Karpas-422 (cell line): ENCODE data around the gene RAD51B. TPM values are rescaled to one million over a fixed set of nuclear protein-coding genes. Genes with fewer than 3 reads are reported as not detected.

ENCODE experiments used
- DNase-seq: peaks from one replicate; pipeline ENCODE4 v3.0.0-alpha.2; 2015
- H2AFZ ChIP-seq: fragments of 200-600 bp; sonication (generic); 2 replicates; pipeline ENCODE4 v1.6.1; 2014; ENCODE audit warnings: antibody characterized with exemption, low read length, mixed read lengths
- H3K27ac ChIP-seq: fragments of 200-600 bp; sonication (generic); 2 replicates; pipeline ENCODE4 v1.5.1; 2014; ENCODE audit warnings: mild to moderate bottlenecking, low read length, moderate library complexity
- H3K27me3 ChIP-seq: fragments of 200-600 bp; sonication (generic); 2 replicates; pipeline ENCODE4 v1.6.1; 2014; ENCODE audit warnings: low read length, mixed read lengths
- H3K36me3 ChIP-seq: fragments of 200-600 bp; sonication (generic); 2 replicates; pipeline ENCODE4 v1.6.1; 2014; ENCODE audit warnings: low read length, mixed read lengths; ENCODE audit not compliant: insufficient read depth
- H3K4me1 ChIP-seq: fragments of 200-600 bp; sonication (generic); 2 replicates; pipeline ENCODE4 v1.6.1; 2014; ENCODE audit warnings: mild to moderate bottlenecking, low read length, mixed read lengths
- H3K4me2 ChIP-seq: fragments of 200-600 bp; sonication (generic); 2 replicates; pipeline ENCODE4 v1.6.1; 2014; ENCODE audit warnings: low read length, low read depth, mild to moderate bottlenecking; ENCODE audit not compliant: poor library complexity, severe bottlenecking
- H3K4me3 ChIP-seq: fragments of 200-600 bp; sonication (generic); 2 replicates; pipeline ENCODE4 v1.5.1; 2014; ENCODE audit warnings: mild to moderate bottlenecking, antibody characterized with exemption, low read length, mixed read lengths
- H3K79me2 ChIP-seq: fragments of 200-600 bp; sonication (generic); 2 replicates; pipeline ENCODE4 v1.6.1; 2014; ENCODE audit warnings: mild to moderate bottlenecking, low read length, mixed read lengths
- H3K9ac ChIP-seq: fragments of 200-600 bp; sonication (generic); 2 replicates; pipeline ENCODE4 v1.6.0; 2014; ENCODE audit warnings: low read length
- H3K9me2 ChIP-seq: fragments of 200-600 bp; sonication (generic), shearing (Covaris generic); replicated peaks from 2 replicates; pipeline ENCODE4 v1.6.0; 2014; ENCODE audit warnings: mild to moderate bottlenecking, low read length, moderate library complexity; ENCODE audit not compliant: insufficient read depth
- H3K9me3 ChIP-seq: fragments of 300-700, 200-600 bp; sonication (generic); 2 replicates; pipeline ENCODE4 v1.6.1; 2014; ENCODE audit warnings: low read length, mixed read lengths
- H4K20me1 ChIP-seq: fragments of 200-600 bp; sonication (generic); 2 replicates; pipeline ENCODE4 v1.6.1; 2014; ENCODE audit warnings: mild to moderate bottlenecking, antibody characterized with exemption, low read length, low read depth; ENCODE audit not compliant: insufficient read depth
- total RNA-seq: library from RNA; depleted of rRNA; stranded (reverse); fragments of >200 nt; shearing (Covaris generic); gene quantifications from 2 replicates; pipeline ENCODE4 v1.2.3, GENCODE V29; 2014; ENCODE audit warnings: low replicate concordance

Gene RAD51B
- total RNA-seq, 1 experiment from 2014 or later, result 107 TPM

DNA sequence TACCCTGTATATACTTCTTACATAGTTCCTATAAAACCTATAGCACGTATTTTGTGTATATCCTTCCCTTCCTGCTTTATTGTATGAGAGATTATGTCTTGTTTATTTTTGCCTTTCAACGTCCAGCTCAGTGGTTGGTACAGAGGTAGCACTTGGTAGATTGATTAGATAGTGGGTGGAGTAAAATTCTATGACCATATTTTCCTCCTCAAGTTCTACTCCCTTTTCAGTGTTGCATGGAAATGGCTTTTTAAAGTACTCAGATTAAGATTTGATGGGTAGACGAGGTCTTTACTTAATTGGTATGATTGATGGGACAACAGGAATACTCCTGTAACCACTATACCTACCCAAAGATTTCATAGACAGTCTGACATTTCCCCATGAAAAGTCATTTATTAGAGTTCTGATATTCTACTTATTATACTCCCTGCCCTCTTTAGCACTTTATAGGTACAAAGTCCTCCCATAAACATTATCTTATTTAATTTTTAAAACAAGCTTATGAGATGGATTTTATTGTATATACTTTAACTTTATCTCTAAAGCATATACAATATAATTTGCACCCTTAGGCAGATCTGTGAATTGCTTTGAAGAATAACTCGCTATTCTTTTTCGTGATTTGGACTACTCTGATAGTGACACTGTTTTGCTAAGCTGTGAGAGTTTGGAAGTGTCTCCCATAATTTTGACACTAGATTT, 348.0 kb downstream of the RAD51B start:
- no peak overlapping the region for H3K4me3 ChIP-seq
- DNase-seq, result no peak
- no peak overlapping the region for H3K27ac ChIP-seq
- peaks cover 35% of the 10 kb centered on the region for H4K20me1 ChIP-seq
- no peaks in the 10 kb centered on the region for H3K27me3 ChIP-seq
- no peaks in the 10 kb centered on the region for H3K4me1 ChIP-seq
- H3K79me2 ChIP-seq, result no peaks in the 10 kb centered on the region
- no peak overlapping the region for H2AFZ ChIP-seq
- no peak overlapping the region for H3K4me2 ChIP-seq
- no peaks in the 10 kb centered on the region for H3K9me2 ChIP-seq
- no peaks in the 10 kb centered on the region for H3K9me3 ChIP-seq
- no peaks in the 10 kb centered on the region for H3K36me3 ChIP-seq
- no peak overlapping the region for H3K9ac ChIP-seq

DNA sequence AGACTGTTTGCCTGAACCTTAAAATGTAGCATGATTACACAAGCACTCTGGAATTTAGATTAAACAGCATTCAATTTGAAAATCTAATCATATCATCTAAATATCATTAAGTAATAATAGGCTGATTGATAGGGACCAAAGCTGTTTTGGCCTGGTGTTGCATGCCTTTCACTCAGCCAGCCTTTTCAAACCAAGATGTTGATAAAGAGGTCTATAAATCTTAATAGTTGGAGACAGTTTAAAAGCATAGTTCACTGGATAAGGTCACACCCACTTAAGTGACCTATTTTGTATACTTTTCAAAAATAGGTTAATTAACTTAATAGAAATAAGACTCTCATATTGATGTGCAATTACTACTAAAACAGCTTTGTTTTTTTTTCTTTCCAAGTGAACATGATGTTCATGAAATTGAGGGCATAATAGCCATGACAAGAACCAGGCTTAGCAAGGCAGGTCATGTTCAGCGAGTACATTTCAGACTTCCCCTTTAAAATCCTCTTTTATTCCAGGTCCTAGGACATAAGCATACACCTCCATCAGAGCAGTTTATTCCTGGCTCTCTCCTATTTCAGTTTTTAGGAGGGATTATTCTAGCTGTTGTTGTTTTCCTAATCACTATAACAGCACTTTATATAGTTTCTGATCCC, 349.0 kb downstream of the RAD51B start:
- Histone ChIP-seq H3K27me3 (no peaks in the 10 kb centered on the region), H4K20me1 (peaks cover 36% of the 10 kb centered on the region), H3K27ac (no peak overlapping the region), H3K9ac (no peak overlapping the region), H3K4me2 (no peak overlapping the region), H3K9me3 (no peaks in the 10 kb centered on the region), H3K79me2 (no peaks in the 10 kb centered on the region), H2AFZ (no peak overlapping the region), H3K9me2 (no peaks in the 10 kb centered on the region), H3K36me3 (no peaks in the 10 kb centered on the region), H3K4me1 (no peaks in the 10 kb centered on the region), H3K4me3 (no peak overlapping the region)
- no peak for DNase-seq

DNA sequence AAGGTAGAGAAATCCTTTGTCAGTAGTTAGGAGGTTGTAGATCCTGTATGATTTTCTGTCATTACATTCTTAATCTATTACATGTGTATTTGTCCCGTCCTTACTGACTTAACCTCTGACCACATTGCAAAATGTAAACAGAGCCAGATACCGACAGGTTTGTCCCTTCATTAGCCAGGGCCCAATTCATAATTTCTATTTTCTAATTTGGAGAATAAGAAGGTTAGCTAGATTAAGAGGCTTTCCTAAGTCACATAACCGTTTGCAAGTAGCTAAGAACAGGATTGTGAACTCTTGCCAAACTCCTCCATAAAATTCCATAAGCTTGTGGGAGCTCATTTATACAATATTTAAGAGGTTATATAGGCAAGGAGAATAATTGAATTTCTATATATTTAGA, 352.6 kb downstream of the RAD51B start:
- no peaks in the 10 kb centered on the region for H3K36me3 ChIP-seq
- DNase-seq, result no peak
- H4K20me1 ChIP-seq, result peaks cover 63% of the 10 kb centered on the region
- no peaks in the 10 kb centered on the region for H3K27me3 ChIP-seq
- no peaks in the 10 kb centered on the region for H3K9me3 ChIP-seq
- no peak overlapping the region for H2AFZ ChIP-seq
- H3K27ac ChIP-seq, result no peak overlapping the region
- no peak overlapping the region for H3K4me3 ChIP-seq
- no peak overlapping the region for H3K4me2 ChIP-seq
- no peaks in the 10 kb centered on the region for H3K4me1 ChIP-seq
- no peaks in the 10 kb centered on the region for H3K79me2 ChIP-seq
- H3K9ac ChIP-seq, result no peak overlapping the region
- H3K9me2 ChIP-seq, result no peaks in the 10 kb centered on the region

GRCh38 chr14:68172627-68173026, 353.0 kb downstream of the RAD51B start:
- DNase-seq, result no peak
- H2AFZ ChIP-seq, result no peak overlapping the region
- no peaks in the 10 kb centered on the region for H3K9me2 ChIP-seq
- H3K4me2 ChIP-seq, result no peak overlapping the region
- no peak overlapping the region for H3K4me3 ChIP-seq
- no peaks in the 10 kb centered on the region for H3K36me3 ChIP-seq
- H3K4me1 ChIP-seq, result no peaks in the 10 kb centered on the region
- H3K27me3 ChIP-seq, result no peaks in the 10 kb centered on the region
- no peaks in the 10 kb centered on the region for H3K79me2 ChIP-seq
- no peaks in the 10 kb centered on the region for H3K9me3 ChIP-seq
- no peak overlapping the region for H3K27ac ChIP-seq
- no peak overlapping the region for H3K9ac ChIP-seq
- peaks cover 63% of the 10 kb centered on the region for H4K20me1 ChIP-seq

GRCh38 chr14:68173227-68173972, 353.8 kb downstream of the RAD51B start:
- Histone ChIP-seq H3K9me2 (no peaks in the 10 kb centered on the region), H3K4me3 (no peak overlapping the region), H3K27ac (no peak overlapping the region), H3K9ac (no peak overlapping the region), H3K9me3 (no peaks in the 10 kb centered on the region), H4K20me1 (peaks cover 59% of the 10 kb centered on the region), H3K27me3 (no peaks in the 10 kb centered on the region), H3K4me2 (no peak overlapping the region), H3K79me2 (no peaks in the 10 kb centered on the region), H2AFZ (no peak overlapping the region), H3K4me1 (no peaks in the 10 kb centered on the region), H3K36me3 (no peaks in the 10 kb centered on the region)
- DNase-seq, result no peak

GRCh38 chr14:68174446-68174845, 354.9 kb downstream of the RAD51B start:
- H3K36me3 ChIP-seq, result no peaks in the 10 kb centered on the region
- no peak overlapping the region for H3K4me2 ChIP-seq
- no peaks in the 10 kb centered on the region for H3K9me2 ChIP-seq

GRCh38 chr14:68176687-68177086, 357.1 kb downstream of the RAD51B start:
- Histone ChIP-seq H3K4me2 (no peak overlapping the region), H3K9me2 (no peaks in the 10 kb centered on the region), H3K79me2 (no peaks in the 10 kb centered on the region), H2AFZ (no peak overlapping the region), H3K9me3 (no peaks in the 10 kb centered on the region), H3K9ac (no peak overlapping the region), H3K4me1 (peaks cover 10% of the 10 kb centered on the region), H3K4me3 (no peak overlapping the region), H3K36me3 (no peaks in the 10 kb centered on the region), H4K20me1 (peaks cover 73% of the 10 kb centered on the region), H3K27me3 (no peaks in the 10 kb centered on the region), H3K27ac (no peak overlapping the region)
- no peak for DNase-seq

More at GRCh38 chr14:68174446-68174845, 354.9 kb downstream of the RAD51B start:
- H3K4me1 ChIP-seq, result no peaks in the 10 kb centered on the region
- no peaks in the 10 kb centered on the region for H3K27me3 ChIP-seq
- H3K9me3 ChIP-seq, result no peaks in the 10 kb centered on the region
- H4K20me1 ChIP-seq, result peaks cover 62% of the 10 kb centered on the region
- no peak overlapping the region for H2AFZ ChIP-seq
- no peaks in the 10 kb centered on the region for H3K79me2 ChIP-seq
- H3K9ac ChIP-seq, result no peak overlapping the region
- no peak overlapping the region for H3K4me3 ChIP-seq
- DNase-seq, result no peak
- H3K27ac ChIP-seq, result no peak overlapping the region

GRCh38 chr14:68177728-68178127, 358.1 kb downstream of the RAD51B start:
- no peaks in the 10 kb centered on the region for H3K27me3 ChIP-seq
- H2AFZ ChIP-seq, result no peak overlapping the region
- no peak overlapping the region for H3K4me3 ChIP-seq
- H3K9ac ChIP-seq, result no peak overlapping the region
- peaks cover 77% of the 10 kb centered on the region for H4K20me1 ChIP-seq
- no peaks in the 10 kb centered on the region for H3K79me2 ChIP-seq
- peaks cover 11% of the 10 kb centered on the region for H3K4me1 ChIP-seq
- DNase-seq, result no peak
- no peaks in the 10 kb centered on the region for H3K9me3 ChIP-seq
- no peaks in the 10 kb centered on the region for H3K36me3 ChIP-seq
- H3K4me2 ChIP-seq, result no peak overlapping the region
- no peak overlapping the region for H3K27ac ChIP-seq
- no peaks in the 10 kb centered on the region for H3K9me2 ChIP-seq
